Spleen (tissue), 11 donors: ENCODE data around the gene SPATS2. TPM values are rescaled to one million over a fixed set of nuclear protein-coding genes. Genes with fewer than 3 reads are reported as not detected.

Experiments
- DNase-seq: peaks from one replicate; pipeline ENCODE4 v3.0.0-alpha.2; 2020
- H3K27ac ChIP-seq, 8 donors: fragments of 200-600 bp; sonication (generic) in 7 of 8; 1 replicate in 4 of 8; 2 replicates in 4 of 8; pipeline versions ENCODE4 v1.5.0 to v1.8.0; 2016 to 2021; ENCODE audit warnings: inconsistent platforms in 4 of 8, mild to moderate bottlenecking in 4 of 8, moderate library complexity in 1 of 8
- H3K27me3 ChIP-seq, 7 donors: fragments of 200-600 bp; sonication (generic) in 6 of 7; replicated peaks in 1 of 7; 1 replicate in 4 of 7; 2 replicates in 3 of 7; pipeline versions ENCODE4 v1.5.0 to v1.8.0; 2016 to 2021; ENCODE audit warnings: inconsistent platforms in 3 of 7, mild to moderate bottlenecking in 1 of 7
- H3K36me3 ChIP-seq, 6 donors: fragments of 200-600 bp; sonication (generic) in 5 of 6; 1 replicate in 4 of 6; 2 replicates in 2 of 6; pipeline versions ENCODE4 v1.5.0 to v1.8.0; 2016 to 2021; ENCODE audit warnings: inconsistent platforms in 2 of 6
- H3K4me1 ChIP-seq, 6 donors: fragments of 200-600 bp; sonication (generic) in 5 of 6; 1 replicate in 3 of 6; 2 replicates in 3 of 6; pipeline versions ENCODE4 v1.5.0 to v1.8.0; 2016 to 2021; ENCODE audit warnings: inconsistent platforms in 3 of 6
- H3K4me3 ChIP-seq, 8 donors: fragments of 200-600 bp; sonication (generic) in 7 of 8; 1 replicate in 4 of 8; 2 replicates in 4 of 8; pipeline versions ENCODE4 v1.5.0 to v1.8.0; 2016 to 2021; ENCODE audit warnings: inconsistent platforms in 4 of 8, mild to moderate bottlenecking in 4 of 8, moderate library complexity in 2 of 8
- H3K9me3 ChIP-seq, 8 donors: fragments of 200-600 bp; sonication (generic) in 7 of 8; 1 replicate in 4 of 8; 2 replicates in 4 of 8; pipeline versions ENCODE4 v1.5.0 to v1.8.0; 2016 to 2021; ENCODE audit warnings: inconsistent platforms in 4 of 8
- POLR2A ChIP-seq, 3 donors: fragments of 450-650 bp; IDR thresholded peaks; one replicate each; pipeline ENCODE4 v1.5.1; 2017; ENCODE audit warnings: antibody characterized with exemption in 3 of 3, mild to moderate bottlenecking in 1 of 3
- POLR2AphosphoS5 ChIP-seq, 3 donors: sonication (generic); formaldehyde crosslinking; IDR thresholded peaks; one replicate each; pipeline ENCODE4 v1.5.1; 2017; ENCODE audit warnings: antibody characterized with exemption in 3 of 3
- WGBS, 5 donors: extraction: QIAGEN DNeasy Blood & Tissue Kit in 3 of 5; methylation state at CpG; one replicate each; pipeline versions ENCODE4 v1.1.5 to v1.1.7; 2013 to 2018; 5-methylcytosine and 5-hydroxymethylcytosine counted together
- intact Hi-C: fragments of 100-400 bp; cut with DNase I; formaldehyde crosslinking; loops from one replicate; pipeline ENCODE4 v1.15.0; 2023; ENCODE audit warnings: low total_unique reads
- polyA plus RNA-seq, 3 donors: library from polyadenylated mRNA; stranded (reverse); fragments of 200-250 nt; gene quantifications; one replicate each; pipeline ENCODE4 v1.2.1, GENCODE V29; 2013
- total RNA-seq, 7 donors: library from RNA; depleted of rRNA in 3 of 7; stranded (reverse); fragments of >200 nt in 3 of 7; fragmentation: NEBNext Ultra II Directional in 4 of 7; extraction: Animal tissue kit (Norgen Biotek cat#: 25700) in 4 of 7; gene quantifications; one replicate each; pipeline versions ENCODE4 v1.1.0 to v1.2.1, GENCODE V29; 2016 to 2021
- TF ChIP-seq, protein P1 (sequence below), 11 experiments: fragments of 200-600 bp in 7 of 11; fragments of 450-650 bp in 4 of 11; sonication (generic) in 4 of 11; IDR thresholded peaks in 8 of 11; conservative IDR thresholded peaks in 3 of 11; 1 replicate in 7 of 11; 2 replicates in 4 of 11; pipeline versions ENCODE4 v1.4.0 to v1.8.0; 2016 to 2021; ENCODE audit warnings: antibody characterized with exemption in 11 of 11, inconsistent platforms in 4 of 11, mild to moderate bottlenecking in 1 of 11
- donor health status: healthy with polysubstance abuse.
- donor health status: DM: no; HTN: no; CAD: no; lungs with moderate emphysema.
- donor health status: DM: no; HTN: no; CAD: no.
- donor health status: Bipolar disorder and iron deficiency.
- donor health status: healthy.
- donor health status: DM: no; HTN: no; CAD: no.
- donor health status: DM: yes; HTN: yes; CAD: no.

The SPATS2 gene
- total and polyA plus RNA-seq, 10 donors = 7.1 to 27.0 (median 19.0) TPM

DNA sequence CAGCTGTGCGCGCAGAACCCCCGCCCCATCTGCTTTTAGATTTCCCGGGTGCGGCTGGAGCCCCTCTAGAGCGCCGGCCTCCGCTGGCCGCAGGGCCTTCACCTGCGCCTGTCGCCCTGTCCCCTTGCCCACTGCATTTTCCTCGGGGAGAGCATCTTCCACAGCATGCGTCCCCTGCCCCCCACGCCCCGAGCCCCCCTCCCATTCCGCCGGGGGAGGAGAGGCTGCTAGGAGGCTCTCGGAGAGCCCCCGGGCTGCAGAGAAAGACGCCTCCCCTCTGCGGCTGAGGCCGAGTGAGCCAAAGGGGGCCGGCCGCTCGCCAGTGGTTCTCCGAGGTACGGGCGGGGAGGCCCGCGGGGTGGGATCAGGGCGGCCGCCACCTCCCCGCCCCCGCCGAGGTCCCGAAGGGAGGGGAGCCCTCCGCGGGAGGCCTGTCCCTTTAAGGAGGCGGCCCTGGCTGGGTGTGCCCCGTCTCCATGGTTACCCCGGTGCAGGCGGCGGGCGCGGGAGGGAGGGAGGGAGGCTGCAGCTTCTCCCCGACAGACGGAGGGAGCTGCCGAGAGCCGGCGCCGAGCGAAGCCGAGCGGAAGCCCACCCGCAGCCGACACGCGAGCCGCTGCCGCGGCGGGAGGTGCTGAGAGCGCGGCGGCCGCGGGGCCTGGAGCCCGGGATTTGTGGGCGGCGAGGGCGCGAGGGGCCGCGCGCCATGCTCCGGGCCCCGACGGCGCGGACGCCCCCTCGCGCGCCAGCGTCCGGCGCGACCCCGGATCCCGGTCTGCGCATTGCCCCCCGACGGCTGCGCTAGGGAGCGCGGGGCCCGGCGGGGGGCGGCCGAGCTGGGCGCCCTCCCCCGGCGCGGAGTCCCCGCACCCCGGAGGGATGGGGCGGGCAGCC, 171.5 kb downstream of the SPATS2 start, which contains the start of gene KCNH3:
Gene KCNH3, plus strand, starts transcription at position 521 of the 894 bp plus-strand sequence. CDS start 387 bp downstream, outside the sequence.
- DNase-seq = peak; percentile 96
- intact Hi-C loops = no loop called here
- WGBS, 5 donors = 1 to 2% (median 2%) methylated on average over 11 to 107 of the region's 107 CpGs
- H3K4me1 ChIP-seq = peaks cover 4 to 56% (median 29%) of the 10 kb centered on the region in 6 donors
- peak in 2 of 3 donors; percentile 34 to 35 for TF ChIP-seq POLR2AphosphoS5 (IDR thresholded peaks at IDR 0.05)
- TF ChIP-seq, protein P1, sequence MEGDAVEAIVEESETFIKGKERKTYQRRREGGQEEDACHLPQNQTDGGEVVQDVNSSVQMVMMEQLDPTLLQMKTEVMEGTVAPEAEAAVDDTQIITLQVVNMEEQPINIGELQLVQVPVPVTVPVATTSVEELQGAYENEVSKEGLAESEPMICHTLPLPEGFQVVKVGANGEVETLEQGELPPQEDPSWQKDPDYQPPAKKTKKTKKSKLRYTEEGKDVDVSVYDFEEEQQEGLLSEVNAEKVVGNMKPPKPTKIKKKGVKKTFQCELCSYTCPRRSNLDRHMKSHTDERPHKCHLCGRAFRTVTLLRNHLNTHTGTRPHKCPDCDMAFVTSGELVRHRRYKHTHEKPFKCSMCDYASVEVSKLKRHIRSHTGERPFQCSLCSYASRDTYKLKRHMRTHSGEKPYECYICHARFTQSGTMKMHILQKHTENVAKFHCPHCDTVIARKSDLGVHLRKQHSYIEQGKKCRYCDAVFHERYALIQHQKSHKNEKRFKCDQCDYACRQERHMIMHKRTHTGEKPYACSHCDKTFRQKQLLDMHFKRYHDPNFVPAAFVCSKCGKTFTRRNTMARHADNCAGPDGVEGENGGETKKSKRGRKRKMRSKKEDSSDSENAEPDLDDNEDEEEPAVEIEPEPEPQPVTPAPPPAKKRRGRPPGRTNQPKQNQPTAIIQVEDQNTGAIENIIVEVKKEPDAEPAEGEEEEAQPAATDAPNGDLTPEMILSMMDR (IDR thresholded peaks at IDR 0.05 in 8 of 11, conservative IDR thresholded peaks at IDR 0.05 in 3 of 11) = no peak
- no peak for TF ChIP-seq POLR2A (IDR thresholded peaks at IDR 0.05)
- peak within 1 kb of the TSS; percentile 30 to 82 (median 60) for H3K4me3 ChIP-seq
- peaks cover 0 to 72% (median 30%) of the 10 kb centered on the region in 7 donors for H3K27me3 ChIP-seq
- H3K27ac ChIP-seq = peak within 1 kb of the TSS in 3 of 8 donors; percentile 20 to 80 (median 47)
- no peaks in the 10 kb centered on the region for H3K36me3 ChIP-seq
- no peaks in the 10 kb centered on the region for H3K9me3 ChIP-seq

DNA sequence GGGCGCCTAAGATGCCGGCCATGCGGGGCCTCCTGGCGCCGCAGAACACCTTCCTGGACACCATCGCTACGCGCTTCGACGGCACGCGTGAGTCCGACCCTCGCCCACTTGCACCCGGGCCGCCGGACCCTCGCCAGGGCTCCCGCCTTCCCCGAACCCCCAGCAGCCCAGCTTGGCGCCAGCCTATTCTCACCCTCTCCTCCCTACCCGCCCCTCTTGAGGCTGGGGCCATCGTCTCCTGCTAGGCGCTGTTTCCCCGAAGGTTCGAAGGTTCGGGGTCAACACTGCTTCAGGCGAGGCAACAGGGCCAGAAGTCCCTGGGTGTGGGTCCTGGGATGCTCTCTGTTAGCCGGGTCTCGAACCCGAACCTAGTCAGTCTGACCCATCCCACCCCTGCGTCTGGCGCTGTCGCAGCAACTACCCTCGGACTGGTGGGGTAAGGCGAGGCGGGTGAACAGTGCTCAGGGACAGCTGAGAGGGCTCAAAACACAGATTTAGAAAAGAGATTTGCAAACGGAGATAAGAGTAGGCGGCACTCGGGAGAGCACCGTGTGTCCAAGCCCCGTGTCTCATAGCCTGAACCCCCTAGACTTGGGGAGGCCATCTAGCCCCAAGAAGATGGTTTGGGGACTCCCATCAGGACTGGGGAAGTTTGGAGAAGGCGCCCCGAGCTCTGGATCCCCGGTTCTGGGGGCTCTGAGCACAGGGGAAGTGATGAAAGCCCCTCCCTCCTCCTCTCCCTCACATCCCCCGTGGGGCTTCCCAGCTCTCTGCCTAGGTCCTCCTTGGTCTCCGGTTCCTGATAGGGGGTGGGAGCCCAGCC, 172.4 kb downstream of the SPATS2 start:
- Histone ChIP-seq H3K4me3 (peak overlapping the region in 6 of 8 donors; percentile 50 to 82 (median 62)), H3K36me3 (no peaks in the 10 kb centered on the region), H3K4me1 (peaks cover 4 to 56% (median 29%) of the 10 kb centered on the region in 6 donors), H3K27me3 (peaks cover 0 to 79% (median 30%) of the 10 kb centered on the region in 7 donors), H3K9me3 (no peaks in the 10 kb centered on the region), H3K27ac (no peak overlapping the region)
- 10 to 23% (median 15%) methylated on average over 22 to 47 of the region's 47 CpGs for WGBS, 5 donors
- intact Hi-C loops = no loop called here
- TF ChIP-seq, protein P1 (IDR thresholded peaks at IDR 0.05 in 8 of 11, conservative IDR thresholded peaks at IDR 0.05 in 3 of 11) = no peak
- TF ChIP-seq POLR2AphosphoS5 (IDR thresholded peaks at IDR 0.05) = no peak
- no peak for TF ChIP-seq POLR2A (IDR thresholded peaks at IDR 0.05)
- peak; percentile 80 for DNase-seq

DNA sequence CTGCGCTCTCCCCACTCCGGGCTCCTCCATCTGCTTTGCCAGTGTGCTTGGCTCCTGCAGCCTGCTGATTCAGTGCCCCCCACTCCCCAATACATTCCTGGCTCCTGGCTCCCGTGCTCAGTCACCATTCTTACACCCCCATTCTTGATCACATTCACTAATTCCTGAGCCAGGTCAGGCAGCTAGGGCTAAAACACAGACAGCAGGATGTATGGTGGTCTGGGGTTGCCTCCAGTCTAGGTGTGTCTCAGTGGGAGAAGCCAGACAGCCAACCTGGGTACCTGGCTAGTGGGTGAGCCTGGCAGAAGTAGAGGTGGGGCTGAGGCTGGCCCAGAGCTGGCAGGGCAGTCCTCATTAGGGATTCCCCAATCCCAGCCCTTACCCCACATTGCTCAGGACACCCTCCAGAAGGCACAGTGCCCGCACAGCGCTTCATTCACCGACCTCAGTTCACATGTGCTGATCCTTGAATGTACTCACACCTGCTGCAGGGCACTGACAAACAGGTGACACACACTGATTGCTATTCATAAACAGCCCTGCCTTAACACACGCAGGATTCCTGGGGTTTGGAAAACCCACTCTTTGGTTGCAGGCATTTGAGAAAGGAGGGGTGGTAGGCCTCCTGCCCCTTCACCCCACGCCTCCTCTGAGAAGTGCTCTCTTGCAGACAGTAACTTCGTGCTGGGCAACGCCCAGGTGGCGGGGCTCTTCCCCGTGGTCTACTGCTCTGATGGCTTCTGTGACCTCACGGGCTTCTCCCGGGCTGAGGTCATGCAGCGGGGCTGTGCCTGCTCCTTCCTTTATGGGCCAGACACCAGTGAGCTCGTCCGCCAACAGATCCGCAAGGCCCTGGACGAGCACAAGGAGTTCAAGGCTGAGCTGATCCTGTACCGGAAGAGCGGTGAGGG, 173.2 kb downstream of the SPATS2 start:
- 69 to 79% (median 76%) methylated on average over 20 to 21 of the region's 21 CpGs for WGBS, 5 donors
- Histone ChIP-seq H3K27ac (no peak overlapping the region), H3K36me3 (no peaks in the 10 kb centered on the region), H3K27me3 (peaks cover 0 to 78% (median 30%) of the 10 kb centered on the region in 7 donors), H3K4me3 (no peak overlapping the region), H3K9me3 (no peaks in the 10 kb centered on the region), H3K4me1 (peaks cover 4 to 51% (median 29%) of the 10 kb centered on the region in 6 donors)
- intact Hi-C loops = no loop called here
- DNase-seq = peak; percentile 73
- no peak for TF ChIP-seq POLR2AphosphoS5 (IDR thresholded peaks at IDR 0.05)
- no peak for TF ChIP-seq POLR2A (IDR thresholded peaks at IDR 0.05)
- TF ChIP-seq, protein P1 (IDR thresholded peaks at IDR 0.05 in 8 of 11, conservative IDR thresholded peaks at IDR 0.05 in 3 of 11) = no peak
